Uterus (tissue), 4 donors: ENCODE data around the gene KDELR3. TPM values are rescaled to one million over a fixed set of nuclear protein-coding genes. Genes with fewer than 3 reads are reported as not detected.

ENCODE experiments used
- DNase-seq, 2 donors: peaks; one replicate each; pipeline ENCODE4 v3.0.0-alpha.2; 2019 to 2020
- H3K27ac ChIP-seq, 2 donors: fragments of 200-600 bp; sonication (generic); 1 replicate in 1 of 2; 2 replicates in 1 of 2; pipeline ENCODE4 v1.5.1; 2016 to 2018
- H3K27me3 ChIP-seq, 2 donors: fragments of 200-600 bp; sonication (generic); one replicate each; pipeline ENCODE4 v1.5.1; 2018 to 2019; ENCODE audit warnings: control low read depth in 1 of 2
- H3K36me3 ChIP-seq, 2 donors: fragments of 200-600 bp; sonication (generic); one replicate each; pipeline ENCODE4 v1.5.1; 2019; ENCODE audit warnings: control low read depth in 1 of 2
- H3K4me1 ChIP-seq, 2 donors: fragments of 200-600 bp; sonication (generic); one replicate each; pipeline ENCODE4 v1.5.1; 2018 to 2019; ENCODE audit warnings: control low read depth in 1 of 2
- H3K4me3 ChIP-seq, 2 donors: fragments of 200-600 bp; sonication (generic); 1 replicate in 1 of 2; 2 replicates in 1 of 2; pipeline ENCODE4 v1.5.1; 2018 to 2019; ENCODE audit warnings: mild to moderate bottlenecking in 1 of 2
- H3K9me3 ChIP-seq, 2 donors: fragments of 200-600 bp; sonication (generic); one replicate each; pipeline ENCODE4 v1.5.1; 2019; ENCODE audit warnings: control low read depth in 1 of 2
- CTCF ChIP-seq, 4 experiments: fragments of 200-600 bp in 2 of 4; fragments of 450-650 bp in 2 of 4; sonication (generic) in 2 of 4; IDR thresholded peaks; one replicate each; pipeline ENCODE4 v1.5.1; 2016 to 2019; ENCODE audit warnings: antibody characterized with exemption in 4 of 4, mild to moderate bottlenecking in 2 of 4, moderate library complexity in 1 of 4
- POLR2A ChIP-seq, 2 donors: fragments of 450-650 bp; IDR thresholded peaks; one replicate each; pipeline ENCODE4 v1.6.1; 2016; ENCODE audit warnings: antibody characterized with exemption in 2 of 2, mild to moderate bottlenecking in 1 of 2, moderate library complexity in 1 of 2
- intact Hi-C: fragments of 100-400 bp; cut with DNase I; formaldehyde crosslinking; loops from one replicate; pipeline ENCODE4 v1.15.1; 2023; ENCODE audit warnings: low total_unique reads
- total RNA-seq, 4 donors: library from RNA; depleted of rRNA in 3 of 4; stranded (reverse); fragments of >200 nt in 3 of 4; gene quantifications; one replicate each; pipeline versions ENCODE4 v1.1.0 to v1.2.4, GENCODE V29; 2014 to 2023
- donor health status: DM: yes; HTN: yes; CAD: no.

Gene KDELR3
- total RNA-seq, 4 donors from 2014 or later = 0.77 to 43.1 (median 4.7) TPM; not detected in 1

DNA sequence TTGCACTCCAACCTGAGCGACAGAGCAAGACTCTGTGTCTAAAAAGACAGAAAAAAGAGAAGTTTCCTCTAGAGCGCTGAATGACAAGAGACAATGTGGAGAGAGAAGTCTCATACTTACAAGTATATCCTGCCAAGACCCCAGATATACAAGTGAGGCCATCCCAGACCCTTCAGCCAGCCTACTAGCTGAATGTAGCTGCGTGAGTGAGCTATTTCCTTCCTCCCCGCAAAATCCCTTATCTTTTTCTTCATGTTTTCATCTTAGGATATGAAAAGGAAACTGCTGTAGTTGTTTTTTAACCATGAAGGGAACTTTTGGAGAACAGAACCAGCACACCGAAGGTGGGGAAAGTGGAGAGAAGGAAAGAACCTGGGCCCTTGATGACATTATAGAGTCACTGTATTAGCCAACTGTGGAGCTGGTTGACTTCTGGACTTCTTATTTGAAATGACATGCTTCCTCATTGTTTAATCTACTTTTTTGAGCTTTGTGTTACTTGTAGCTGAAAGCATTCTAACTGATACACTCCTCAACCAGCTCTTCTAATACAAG is 42.6 kb downstream of the KDELR3 start:
- no peaks in the 10 kb centered on the region for H3K9me3 ChIP-seq
- H3K27me3 ChIP-seq = no peaks in the 10 kb centered on the region
- no peak for DNase-seq
- intact Hi-C loops = no loop called here
- no peak overlapping the region for H3K27ac ChIP-seq
- H3K4me1 ChIP-seq = no peaks in the 10 kb centered on the region
- TF ChIP-seq CTCF (IDR thresholded peaks at IDR 0.05) (no peak), POLR2A (IDR thresholded peaks at IDR 0.05) (no peak)
- no peaks in the 10 kb centered on the region for H3K36me3 ChIP-seq
- no peak overlapping the region for H3K4me3 ChIP-seq

DNA sequence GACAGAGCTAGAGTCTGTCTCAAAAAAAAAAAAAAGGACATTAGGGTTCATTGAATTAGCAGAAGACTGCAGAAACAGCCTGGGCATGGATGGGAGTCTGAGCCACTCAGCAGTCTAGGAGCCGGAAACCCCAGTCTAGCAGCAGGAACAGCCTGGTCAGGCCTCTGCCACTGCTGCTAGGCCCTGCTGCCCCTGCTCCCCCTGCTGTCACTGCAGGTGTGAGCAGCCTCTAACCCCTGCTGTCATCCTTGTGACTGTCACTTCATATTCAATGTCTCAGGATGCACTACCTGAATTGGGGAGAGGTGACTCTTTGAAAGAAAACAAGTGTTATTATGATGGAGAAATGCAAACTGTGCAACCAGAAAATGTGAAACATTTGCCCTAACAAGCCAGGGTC is 45.2 kb downstream of the KDELR3 start:
- no peaks in the 10 kb centered on the region for H3K36me3 ChIP-seq
- DNase-seq = no peak
- no peak for TF ChIP-seq CTCF (IDR thresholded peaks at IDR 0.05)
- no peak overlapping the region for H3K27ac ChIP-seq
- H3K4me3 ChIP-seq = no peak overlapping the region
- H3K27me3 ChIP-seq = no peaks in the 10 kb centered on the region
- no peaks in the 10 kb centered on the region for H3K4me1 ChIP-seq
- H3K9me3 ChIP-seq = no peaks in the 10 kb centered on the region
- intact Hi-C loops = no loop called here

GRCh38 chr22:38518620-38519019 is 50.7 kb downstream of the KDELR3 start:
- Histone ChIP-seq H3K36me3 (no peaks in the 10 kb centered on the region), H3K9me3 (no peaks in the 10 kb centered on the region), H3K27ac (no peak overlapping the region), H3K4me1 (no peaks in the 10 kb centered on the region), H3K27me3 (no peaks in the 10 kb centered on the region), H3K4me3 (no peak overlapping the region)
- no peak for DNase-seq
- TF ChIP-seq CTCF (IDR thresholded peaks at IDR 0.05) (no peak), POLR2A (IDR thresholded peaks at IDR 0.05) (no peak)
- intact Hi-C loops = no loop called here

DNA sequence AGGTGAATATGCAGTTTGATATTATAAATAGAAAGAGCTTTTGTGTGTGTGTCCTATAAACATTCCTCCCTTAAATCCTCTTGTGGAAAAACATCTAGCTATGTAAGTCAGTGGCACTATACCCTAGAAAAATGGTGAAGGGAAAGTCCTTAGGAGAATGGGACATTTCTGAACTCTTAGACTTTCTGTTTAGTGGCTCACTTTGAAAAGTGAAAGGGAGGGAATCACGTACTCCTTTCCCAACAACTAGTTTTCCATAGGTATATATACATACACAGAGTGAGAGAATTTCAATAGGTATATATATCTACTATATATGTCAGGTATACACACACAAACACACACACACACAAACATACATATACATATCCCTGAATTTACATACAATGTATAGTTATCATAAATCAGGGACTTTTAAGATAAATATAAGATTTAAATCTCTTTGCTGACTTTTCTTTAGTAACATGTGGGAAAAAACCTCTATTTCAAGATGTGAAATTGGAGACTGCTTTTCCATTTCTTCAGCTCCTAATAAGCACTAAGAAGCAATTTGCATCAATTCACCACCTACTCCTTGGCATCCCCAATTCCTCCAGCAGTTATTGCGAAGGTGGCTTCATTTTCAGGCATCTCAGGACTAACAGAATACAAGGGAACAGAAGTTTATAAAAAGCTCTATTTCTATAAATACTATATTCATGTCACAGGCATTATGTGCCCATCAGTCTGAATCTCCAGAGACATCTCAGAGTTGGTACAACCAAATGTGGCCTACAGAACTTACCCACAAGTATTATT is 51.8 kb downstream of the KDELR3 start:
- TF ChIP-seq CTCF (IDR thresholded peaks at IDR 0.05) (no peak), POLR2A (IDR thresholded peaks at IDR 0.05) (no peak)
- DNase-seq = no peak
- H3K27me3 ChIP-seq = no peaks in the 10 kb centered on the region
- intact Hi-C loops = no loop called here
- no peaks in the 10 kb centered on the region for H3K4me1 ChIP-seq
- H3K4me3 ChIP-seq = no peak overlapping the region
- H3K9me3 ChIP-seq = no peaks in the 10 kb centered on the region
- H3K27ac ChIP-seq = no peak overlapping the region
- H3K36me3 ChIP-seq = no peaks in the 10 kb centered on the region

GRCh38 chr22:38523029-38523428 is 55.1 kb downstream of the KDELR3 start:
- Histone ChIP-seq H3K36me3 (no peaks in the 10 kb centered on the region), H3K27me3 (no peaks in the 10 kb centered on the region), H3K4me3 (no peak overlapping the region), H3K9me3 (no peaks in the 10 kb centered on the region), H3K4me1 (no peaks in the 10 kb centered on the region), H3K27ac (no peak overlapping the region)
- TF ChIP-seq POLR2A (IDR thresholded peaks at IDR 0.05) (no peak), CTCF (IDR thresholded peaks at IDR 0.05) (no peak)
- no peak for DNase-seq
- intact Hi-C loops = no loop called here
